ENCODE results near the gene PUM2. TPM values are rescaled to one million over a fixed set of nuclear protein-coding genes. Genes with fewer than 3 reads are reported as not detected.

Gene PUM2
- total RNA-seq, 4 donors from 2014 or later: 61.5 to 140 (median 98.0) TPM

GRCh38 chr2:20213651-20214565 lies 136.7 kb downstream of the PUM2 start:
- H3K9me3 ChIP-seq: no peaks in the 10 kb centered on the region
- no peak for ATAC-seq
- no peaks in the 10 kb centered on the region for H3K4me1 ChIP-seq
- WGBS, 2 donors (ENCODE audit: low coverage in 1 of 2): 63 to 80% methylated on average over 3 to 5 of the region's 9 CpGs
- H3K4me3 ChIP-seq: no peak overlapping the region
- TF ChIP-seq POLR2AphosphoS5 (IDR thresholded peaks at IDR 0.05) (no peak), POLR2A (IDR thresholded peaks at IDR 0.05) (no peak), CTCF (IDR thresholded peaks at IDR 0.05) (no peak), EP300 (IDR thresholded peaks at IDR 0.05) (no peak)
- no peak overlapping the region for H3K27ac ChIP-seq
- no peaks in the 10 kb centered on the region for H3K27me3 ChIP-seq
- no peaks in the 10 kb centered on the region for H3K36me3 ChIP-seq

DNA sequence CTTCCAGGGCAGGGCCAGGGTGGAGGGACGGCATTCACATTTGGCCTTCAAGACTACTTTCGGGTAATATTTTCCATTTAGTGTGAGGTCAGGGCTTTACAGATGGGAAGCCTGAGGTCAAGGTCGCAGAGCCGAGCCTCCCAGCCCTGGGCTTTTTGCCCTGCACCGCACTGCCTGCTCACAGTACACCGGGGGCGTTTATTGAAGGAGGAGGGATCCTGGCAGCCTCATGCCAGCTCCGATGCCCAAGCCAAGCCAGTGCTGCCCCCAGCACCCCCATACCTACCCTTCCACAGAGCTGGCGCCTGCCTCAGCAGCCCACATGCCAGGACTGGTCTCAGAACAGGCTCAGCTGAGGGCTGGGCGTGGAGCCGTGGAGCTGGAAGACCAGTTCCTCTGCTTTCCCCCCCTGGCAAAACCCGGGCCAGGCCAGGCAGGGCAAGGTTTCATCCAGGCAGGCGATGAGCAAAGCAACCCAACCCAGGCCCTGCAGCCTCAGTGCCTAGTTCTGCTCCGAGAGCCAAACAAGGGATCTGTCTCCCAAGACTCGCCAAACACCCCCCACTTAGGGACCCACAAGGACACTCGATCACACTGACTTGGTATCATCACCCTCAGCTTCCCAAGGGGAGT lies 137.7 kb downstream of the PUM2 start:
- no CpG with 5 or more reads among the region's 16 CpGs for WGBS, 2 donors (ENCODE audit: low coverage in 1 of 2)
- H3K27ac ChIP-seq: no peak overlapping the region
- no peaks in the 10 kb centered on the region for H3K4me1 ChIP-seq
- no peaks in the 10 kb centered on the region for H3K36me3 ChIP-seq
- no peak overlapping the region for H3K4me3 ChIP-seq
- no peaks in the 10 kb centered on the region for H3K9me3 ChIP-seq
- TF ChIP-seq CTCF (IDR thresholded peaks at IDR 0.05): no peak
- TF ChIP-seq POLR2A (IDR thresholded peaks at IDR 0.05): no peak
- no peak for TF ChIP-seq POLR2AphosphoS5 (IDR thresholded peaks at IDR 0.05)
- ATAC-seq: no peak
- no peaks in the 10 kb centered on the region for H3K27me3 ChIP-seq

- Histone ChIP-seq H3K9me3 (no peaks in the 10 kb centered on the region), H3K4me1 (no peaks in the 10 kb centered on the region), H3K4me3 (no peak overlapping the region), H3K27ac (no peak overlapping the region), H3K27me3 (no peaks in the 10 kb centered on the region), H3K36me3 (no peaks in the 10 kb centered on the region)
- ATAC-seq: no peak
- TF ChIP-seq POLR2AphosphoS5 (IDR thresholded peaks at IDR 0.05): no peak
- TF ChIP-seq POLR2A (IDR thresholded peaks at IDR 0.05): no peak
- no peak for TF ChIP-seq EP300 (IDR thresholded peaks at IDR 0.05)
- no peak for TF ChIP-seq CTCF (IDR thresholded peaks at IDR 0.05)
- WGBS, 2 donors (ENCODE audit: low coverage in 1 of 2): 100% methylated on average over 2 of the region's 11 CpGs; no CpG with 5 or more reads in 1 of the 2 donors
Observed at GRCh38 chr2:20212459-20212870, 138.2 kb downstream of the PUM2 start.

DNA sequence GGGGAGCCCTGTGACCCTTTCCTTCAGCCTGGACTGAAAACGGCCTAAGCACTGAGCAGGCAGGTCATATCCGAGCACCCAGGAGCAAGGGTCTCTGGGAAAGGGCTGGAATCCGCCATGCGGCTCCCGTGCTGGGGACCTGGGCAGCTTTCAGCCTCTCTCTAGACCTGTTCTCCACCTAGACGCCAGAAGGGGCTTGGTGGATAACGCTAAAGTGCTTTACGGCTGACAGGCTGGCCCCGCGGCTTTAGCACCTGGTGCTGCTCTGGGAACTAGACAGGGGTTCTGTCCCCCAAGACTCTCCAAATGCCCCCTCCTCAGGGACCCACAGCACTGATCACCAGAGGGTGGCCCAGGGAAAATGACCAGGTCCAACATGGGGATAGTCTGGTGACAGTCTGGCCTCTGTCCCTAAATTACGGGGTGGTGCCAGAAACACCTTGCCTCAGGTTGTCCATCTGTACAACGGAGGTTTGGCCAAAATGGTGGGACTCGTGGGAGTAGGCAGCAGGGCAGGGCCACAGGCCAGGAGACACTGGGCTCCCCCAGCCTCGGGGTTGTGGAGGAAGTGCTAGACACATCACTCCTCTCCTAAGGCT lies 138.7 kb downstream of the PUM2 start:
- H3K4me1 ChIP-seq: no peaks in the 10 kb centered on the region
- no peaks in the 10 kb centered on the region for H3K27me3 ChIP-seq
- 70 to 85% methylated on average over 2 to 4 of the region's 14 CpGs for WGBS, 2 donors (ENCODE audit: low coverage in 1 of 2)
- no peaks in the 10 kb centered on the region for H3K36me3 ChIP-seq
- TF ChIP-seq EP300 (IDR thresholded peaks at IDR 0.05) (no peak), CTCF (IDR thresholded peaks at IDR 0.05) (no peak), POLR2AphosphoS5 (IDR thresholded peaks at IDR 0.05) (no peak), POLR2A (IDR thresholded peaks at IDR 0.05) (no peak)
- H3K4me3 ChIP-seq: no peak overlapping the region
- no peaks in the 10 kb centered on the region for H3K9me3 ChIP-seq
- no peak overlapping the region for H3K27ac ChIP-seq
- ATAC-seq: no peak
